ENCODE data around the gene USE1. TPM values are rescaled to one million over a fixed set of nuclear protein-coding genes. Genes with fewer than 3 reads are reported as not detected.

The USE1 gene
- total RNA-seq, 4 donors from 2014 or later = 11.5 to 43.5 (median 22.2) TPM

GRCh38 chr19:17205237-17206140, 9.7 kb upstream of the USE1 start:
- no peaks in the 10 kb centered on the region for H3K4me1 ChIP-seq
- DNase-seq = peak in 1 of 2 donors; percentile 53
- H3K4me3 ChIP-seq = no peak overlapping the region
- H3K9me3 ChIP-seq = no peaks in the 10 kb centered on the region
- no peak overlapping the region for H3K27ac ChIP-seq
- no peaks in the 10 kb centered on the region for H3K36me3 ChIP-seq
- intact Hi-C loops (cut with DNase I; ENCODE audit: low total_unique reads) = no loop called here
- no peaks in the 10 kb centered on the region for H3K27me3 ChIP-seq
- no peak for TF ChIP-seq POLR2A (IDR thresholded peaks at IDR 0.05)
- TF ChIP-seq, protein P1, sequence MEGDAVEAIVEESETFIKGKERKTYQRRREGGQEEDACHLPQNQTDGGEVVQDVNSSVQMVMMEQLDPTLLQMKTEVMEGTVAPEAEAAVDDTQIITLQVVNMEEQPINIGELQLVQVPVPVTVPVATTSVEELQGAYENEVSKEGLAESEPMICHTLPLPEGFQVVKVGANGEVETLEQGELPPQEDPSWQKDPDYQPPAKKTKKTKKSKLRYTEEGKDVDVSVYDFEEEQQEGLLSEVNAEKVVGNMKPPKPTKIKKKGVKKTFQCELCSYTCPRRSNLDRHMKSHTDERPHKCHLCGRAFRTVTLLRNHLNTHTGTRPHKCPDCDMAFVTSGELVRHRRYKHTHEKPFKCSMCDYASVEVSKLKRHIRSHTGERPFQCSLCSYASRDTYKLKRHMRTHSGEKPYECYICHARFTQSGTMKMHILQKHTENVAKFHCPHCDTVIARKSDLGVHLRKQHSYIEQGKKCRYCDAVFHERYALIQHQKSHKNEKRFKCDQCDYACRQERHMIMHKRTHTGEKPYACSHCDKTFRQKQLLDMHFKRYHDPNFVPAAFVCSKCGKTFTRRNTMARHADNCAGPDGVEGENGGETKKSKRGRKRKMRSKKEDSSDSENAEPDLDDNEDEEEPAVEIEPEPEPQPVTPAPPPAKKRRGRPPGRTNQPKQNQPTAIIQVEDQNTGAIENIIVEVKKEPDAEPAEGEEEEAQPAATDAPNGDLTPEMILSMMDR (IDR thresholded peaks at IDR 0.05) = peak; percentile 45 to 74 (median 56)

GRCh38 chr19:17206736-17207581, 8.2 kb upstream of the USE1 start:
- intact Hi-C loops (cut with DNase I; ENCODE audit: low total_unique reads) = no loop called here
- H3K36me3 ChIP-seq = no peaks in the 10 kb centered on the region

GRCh38 chr19:17209126-17210036, 5.8 kb upstream of the USE1 start:
- Histone ChIP-seq H3K27me3 (no peaks in the 10 kb centered on the region), H3K4me3 (no peak overlapping the region), H3K27ac (no peak overlapping the region), H3K36me3 (no peaks in the 10 kb centered on the region), H3K4me1 (no peaks in the 10 kb centered on the region), H3K9me3 (no peaks in the 10 kb centered on the region)
- intact Hi-C loops (cut with DNase I; ENCODE audit: low total_unique reads) = no loop called here
- no peak for TF ChIP-seq POLR2A (IDR thresholded peaks at IDR 0.05)
- TF ChIP-seq, protein P1 (IDR thresholded peaks at IDR 0.05) = no peak
- DNase-seq = no peak

More at GRCh38 chr19:17206736-17207581, 8.2 kb upstream of the USE1 start:
- no peaks in the 10 kb centered on the region for H3K9me3 ChIP-seq
- no peaks in the 10 kb centered on the region for H3K27me3 ChIP-seq
- no peak overlapping the region for H3K4me3 ChIP-seq
- H3K4me1 ChIP-seq = no peaks in the 10 kb centered on the region
- no peak overlapping the region for H3K27ac ChIP-seq
- no peak for DNase-seq
- TF ChIP-seq POLR2A (IDR thresholded peaks at IDR 0.05) = no peak
- TF ChIP-seq, protein P1 (IDR thresholded peaks at IDR 0.05) = no peak

- Histone ChIP-seq H3K4me3 (no peak overlapping the region), H3K9me3 (no peaks in the 10 kb centered on the region), H3K36me3 (no peaks in the 10 kb centered on the region), H3K4me1 (peaks cover 0 to 4% of the 10 kb centered on the region in 2 donors), H3K27me3 (no peaks in the 10 kb centered on the region), H3K27ac (no peak overlapping the region)
- intact Hi-C loops (cut with DNase I; ENCODE audit: low total_unique reads) = no loop called here
- TF ChIP-seq, protein P1 (IDR thresholded peaks at IDR 0.05) = no peak
- TF ChIP-seq POLR2A (IDR thresholded peaks at IDR 0.05) = no peak
- no peak for DNase-seq
These were observed 4.9 kb upstream of the USE1 start for GRCh38 chr19:17210296-17210695.

Measured in uterus (tissue), 4 donors.